PFSK-1 (cell line): ENCODE results near the gene MYLIP.

Experiments used
- FOXP2 ChIP-seq: optimal IDR thresholded peaks from 2 replicates; pipeline ENCODE3; 2011; ENCODE audit warnings: borderline replicate concordance, control low read depth, inconsistent platforms; ENCODE audit not compliant: insufficient read depth; ENCODE audit errors: extremely low read length, extremely low read depth
- POLR2AphosphoS5 ChIP-seq: IDR thresholded peaks from 2 replicates; pipeline ENCODE4 v1.6.1; 2012; ENCODE audit warnings: low read depth, mild to moderate bottlenecking, control low read depth, low read length, moderate library complexity
- REST ChIP-seq, 2 experiments: IDR thresholded peaks; 2 replicates each; pipeline versions ENCODE4 v1.6.1 to v1.8.0; 2011 to 2012; ENCODE audit warnings: low read depth in 2 of 2, low read length in 2 of 2, control low read depth in 1 of 2, inconsistent platforms in 1 of 2, mild to moderate bottlenecking in 1 of 2, moderate library complexity in 1 of 2; ENCODE audit not compliant: insufficient read depth in 1 of 2
- SIN3A ChIP-seq: IDR thresholded peaks from 2 replicates; pipeline ENCODE4 v1.6.1; 2012; ENCODE audit warnings: mild to moderate bottlenecking, low read length, moderate library complexity, borderline replicate concordance; ENCODE audit not compliant: insufficient read depth
- TAF1 ChIP-seq: IDR thresholded peaks from 2 replicates; pipeline ENCODE4 v1.6.1; 2012; ENCODE audit warnings: low read length, control low read depth, borderline replicate concordance; ENCODE audit not compliant: insufficient read depth

DNA sequence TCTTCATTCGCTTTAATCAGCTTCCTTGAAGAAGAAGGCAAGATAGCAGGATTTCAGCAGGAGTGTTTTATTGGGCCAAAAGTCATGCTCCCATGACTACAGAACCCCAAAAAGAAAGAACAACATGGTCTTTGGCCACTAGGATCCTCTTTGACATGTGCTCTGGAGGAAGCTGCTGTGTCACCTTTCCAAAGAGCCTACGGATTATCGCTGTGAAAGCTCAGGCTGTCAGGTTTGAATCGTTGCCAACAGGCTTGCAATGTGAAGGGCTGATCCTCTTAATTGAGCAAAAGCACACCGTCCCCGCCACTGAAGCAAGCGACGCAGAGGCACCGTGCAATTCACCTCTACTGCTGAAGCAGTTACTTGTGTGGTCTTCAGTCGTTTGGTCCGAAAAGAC lies 29.0 kb downstream of the MYLIP start:
- TF ChIP-seq REST (IDR thresholded peaks at IDR 0.05; ENCODE audit: insufficient read depth in 1 of 2, low read depth in 2 of 2, low read length in 2 of 2) (no peak), POLR2AphosphoS5 (no peak), TAF1 (no peak), SIN3A (no peak), FOXP2 (no peak)
